HG03060 (cell line): Measurements from ENCODE around the gene PLD2.

ENCODE experiments used
- ATAC-seq: cut with Tn5 transposase; IDR thresholded peaks from one replicate; pipeline ENCODE4 v1.9.1; 2021; ENCODE audit warnings: low read depth, moderate number of reproducible peaks; ENCODE audit not compliant: unreplicated experiment

The PLD2 gene, protein sequence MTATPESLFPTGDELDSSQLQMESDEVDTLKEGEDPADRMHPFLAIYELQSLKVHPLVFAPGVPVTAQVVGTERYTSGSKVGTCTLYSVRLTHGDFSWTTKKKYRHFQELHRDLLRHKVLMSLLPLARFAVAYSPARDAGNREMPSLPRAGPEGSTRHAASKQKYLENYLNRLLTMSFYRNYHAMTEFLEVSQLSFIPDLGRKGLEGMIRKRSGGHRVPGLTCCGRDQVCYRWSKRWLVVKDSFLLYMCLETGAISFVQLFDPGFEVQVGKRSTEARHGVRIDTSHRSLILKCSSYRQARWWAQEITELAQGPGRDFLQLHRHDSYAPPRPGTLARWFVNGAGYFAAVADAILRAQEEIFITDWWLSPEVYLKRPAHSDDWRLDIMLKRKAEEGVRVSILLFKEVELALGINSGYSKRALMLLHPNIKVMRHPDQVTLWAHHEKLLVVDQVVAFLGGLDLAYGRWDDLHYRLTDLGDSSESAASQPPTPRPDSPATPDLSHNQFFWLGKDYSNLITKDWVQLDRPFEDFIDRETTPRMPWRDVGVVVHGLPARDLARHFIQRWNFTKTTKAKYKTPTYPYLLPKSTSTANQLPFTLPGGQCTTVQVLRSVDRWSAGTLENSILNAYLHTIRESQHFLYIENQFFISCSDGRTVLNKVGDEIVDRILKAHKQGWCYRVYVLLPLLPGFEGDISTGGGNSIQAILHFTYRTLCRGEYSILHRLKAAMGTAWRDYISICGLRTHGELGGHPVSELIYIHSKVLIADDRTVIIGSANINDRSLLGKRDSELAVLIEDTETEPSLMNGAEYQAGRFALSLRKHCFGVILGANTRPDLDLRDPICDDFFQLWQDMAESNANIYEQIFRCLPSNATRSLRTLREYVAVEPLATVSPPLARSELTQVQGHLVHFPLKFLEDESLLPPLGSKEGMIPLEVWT

DNA sequence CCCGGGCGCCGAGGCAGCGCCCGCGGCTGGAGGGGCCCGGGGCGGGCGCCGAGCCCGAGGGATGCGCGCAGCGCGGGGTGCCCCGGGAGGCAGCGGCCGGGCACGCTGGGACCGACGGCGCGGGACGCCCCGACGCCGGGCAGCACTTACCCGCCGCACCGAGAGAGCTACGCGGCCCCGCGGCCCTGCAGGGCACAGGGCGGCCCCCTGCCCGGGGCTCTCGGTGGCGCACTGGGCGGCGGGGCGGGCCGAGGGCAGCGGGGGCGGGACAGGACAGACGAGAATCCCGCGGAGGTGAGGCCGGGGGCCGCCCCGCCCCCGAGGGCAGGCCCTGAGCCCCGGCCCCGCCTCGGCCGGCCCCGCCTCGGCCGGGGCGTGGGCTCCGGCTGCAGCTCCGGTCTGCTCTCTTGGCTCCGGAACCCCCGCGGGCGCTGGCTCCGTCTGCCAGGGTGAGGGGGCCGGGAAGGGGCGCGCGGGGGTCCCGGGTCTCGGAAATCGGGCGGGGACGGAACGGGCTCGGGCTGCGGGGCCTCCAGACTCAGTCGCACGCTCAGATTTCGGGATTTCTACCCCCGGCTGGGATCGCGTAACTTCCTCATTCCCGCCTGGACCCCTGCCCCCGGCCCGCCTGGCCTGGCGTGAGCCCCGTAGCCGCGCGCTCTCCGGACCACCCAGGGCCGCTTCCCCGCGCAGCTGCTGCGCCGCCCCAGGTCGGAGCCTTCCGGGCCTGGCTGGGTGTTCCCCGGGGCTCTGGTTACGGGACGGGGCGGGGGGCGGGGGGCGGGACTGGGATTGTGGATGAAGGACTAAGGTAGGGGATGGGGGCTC, at the start of gene PLD2:
PLD2 (plus strand) TSS at position 376 of the 828 bp plus-strand sequence. CDS start 621 bp downstream, outside the sequence.
- no peak for ATAC-seq

DNA sequence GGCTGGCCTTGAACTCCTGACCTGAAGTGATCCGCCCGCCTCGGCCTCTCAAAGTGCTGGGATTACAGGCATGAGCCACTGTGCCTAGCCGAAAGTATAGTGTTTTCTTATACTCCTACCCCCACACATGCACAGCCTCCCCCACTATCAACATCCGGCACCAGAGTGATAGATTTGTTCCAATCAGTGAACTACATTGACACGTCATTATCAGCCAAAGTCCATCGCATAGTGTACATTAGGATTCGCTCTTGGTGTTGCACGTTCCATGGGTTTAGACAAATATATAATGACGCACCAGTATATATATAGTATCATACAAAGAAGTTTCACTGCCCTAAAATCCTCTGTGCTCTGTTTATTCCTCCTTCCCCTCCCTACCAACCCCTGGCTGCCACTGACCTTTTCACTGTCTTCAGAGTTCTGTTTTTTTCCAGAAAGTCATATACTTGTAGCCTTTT, 47.1 kb upstream of the PLD2 start:
- ATAC-seq: no peak

DNA sequence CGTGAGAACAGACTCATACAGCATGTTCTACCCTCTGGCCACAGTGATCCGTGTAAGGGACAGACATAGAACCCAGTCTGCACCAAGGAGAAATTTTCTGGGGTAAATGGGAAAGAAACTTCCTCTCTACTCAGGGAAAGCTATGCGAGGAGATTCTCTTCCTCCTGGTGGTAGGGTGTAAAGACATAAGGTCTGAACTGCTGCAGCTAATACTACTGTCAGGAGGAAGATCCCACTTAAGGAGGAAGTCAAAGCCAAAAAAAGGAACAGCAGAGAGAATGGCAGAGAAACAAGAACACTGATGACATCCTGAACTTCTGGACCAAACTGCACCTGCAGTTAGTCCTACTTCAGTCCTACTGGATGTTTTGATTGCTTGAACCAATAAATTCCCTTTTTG, 42.4 kb upstream of the PLD2 start:
- ATAC-seq: no peak

DNA sequence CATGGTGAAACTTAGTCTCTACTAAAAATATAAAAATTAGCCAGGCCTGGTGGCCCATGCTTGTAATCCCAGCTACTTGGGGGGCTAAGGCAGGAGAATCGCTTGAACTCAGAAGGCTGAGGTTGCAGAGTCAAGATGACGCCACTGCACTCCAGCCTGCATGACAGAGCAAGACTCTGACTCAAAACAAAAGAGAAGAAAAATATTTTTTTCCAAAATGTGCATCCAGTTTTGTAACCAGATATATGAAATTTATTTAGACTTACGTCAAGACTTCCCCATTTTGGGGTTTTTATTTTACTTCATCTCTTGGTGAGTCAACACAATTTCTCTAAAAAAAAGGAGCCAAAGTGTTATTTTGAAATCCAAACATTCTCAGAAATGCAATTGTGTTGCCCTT, 40.8 kb upstream of the PLD2 start:
- no peak for ATAC-seq

DNA sequence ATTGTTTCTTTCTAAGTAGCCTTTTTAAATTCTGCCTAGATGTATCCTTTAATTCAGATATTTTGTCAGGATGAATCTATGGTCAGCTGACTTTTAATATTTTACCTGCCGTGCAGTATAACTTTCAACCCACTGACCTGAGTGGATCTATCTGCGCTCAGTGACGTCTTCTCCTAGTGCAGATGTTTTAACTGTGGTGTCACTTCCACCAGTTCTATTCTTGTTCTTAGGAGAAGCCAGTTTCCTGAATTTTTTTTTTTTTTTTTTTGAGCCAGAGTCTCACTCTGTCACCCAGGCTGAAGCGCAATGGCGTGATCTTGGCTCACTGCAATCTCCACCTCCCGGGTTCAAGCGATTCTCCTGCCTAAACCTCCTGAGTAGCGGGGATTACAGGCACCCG, 40.2 kb upstream of the PLD2 start:
- no peak for ATAC-seq

DNA sequence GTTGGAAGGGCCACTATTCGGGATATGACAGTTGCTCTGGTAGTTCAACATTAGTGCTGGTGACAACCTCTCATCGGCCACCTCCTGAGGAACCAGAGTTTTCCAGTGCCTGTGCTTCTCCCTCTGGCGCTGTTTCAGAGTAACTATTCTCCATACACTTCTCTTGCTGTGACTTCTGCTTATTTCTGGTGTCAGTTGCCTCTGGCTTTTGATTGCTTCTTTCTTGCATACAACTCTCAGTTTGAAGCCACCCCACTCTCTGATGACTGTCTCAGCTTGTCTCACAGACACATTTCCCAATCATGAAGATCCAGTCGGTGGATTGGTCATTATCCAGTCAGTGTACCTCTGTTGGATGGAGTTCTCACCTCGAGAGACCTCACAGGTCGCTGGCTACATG, 38.7 kb upstream of the PLD2 start:
- ATAC-seq: no peak

DNA sequence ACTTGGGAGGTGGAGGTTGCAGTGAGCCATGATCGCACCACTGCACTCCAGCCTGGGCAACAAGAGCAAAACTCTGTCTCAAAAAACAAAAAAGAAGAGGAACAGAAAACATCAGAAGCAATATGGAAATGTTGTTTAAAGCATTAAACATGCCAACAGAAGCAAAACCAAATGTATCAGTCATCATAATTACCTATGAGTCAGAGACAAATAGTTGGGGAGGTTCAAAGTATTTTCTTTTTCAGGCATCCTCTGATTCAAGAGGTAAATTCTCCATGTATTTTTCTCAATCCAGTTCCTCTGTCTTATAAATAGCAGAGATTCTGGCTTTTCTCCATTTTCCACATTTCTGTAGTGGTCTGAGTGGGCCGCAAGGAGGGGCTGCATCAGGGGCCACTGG, 37.3 kb upstream of the PLD2 start:
- no peak for ATAC-seq

DNA sequence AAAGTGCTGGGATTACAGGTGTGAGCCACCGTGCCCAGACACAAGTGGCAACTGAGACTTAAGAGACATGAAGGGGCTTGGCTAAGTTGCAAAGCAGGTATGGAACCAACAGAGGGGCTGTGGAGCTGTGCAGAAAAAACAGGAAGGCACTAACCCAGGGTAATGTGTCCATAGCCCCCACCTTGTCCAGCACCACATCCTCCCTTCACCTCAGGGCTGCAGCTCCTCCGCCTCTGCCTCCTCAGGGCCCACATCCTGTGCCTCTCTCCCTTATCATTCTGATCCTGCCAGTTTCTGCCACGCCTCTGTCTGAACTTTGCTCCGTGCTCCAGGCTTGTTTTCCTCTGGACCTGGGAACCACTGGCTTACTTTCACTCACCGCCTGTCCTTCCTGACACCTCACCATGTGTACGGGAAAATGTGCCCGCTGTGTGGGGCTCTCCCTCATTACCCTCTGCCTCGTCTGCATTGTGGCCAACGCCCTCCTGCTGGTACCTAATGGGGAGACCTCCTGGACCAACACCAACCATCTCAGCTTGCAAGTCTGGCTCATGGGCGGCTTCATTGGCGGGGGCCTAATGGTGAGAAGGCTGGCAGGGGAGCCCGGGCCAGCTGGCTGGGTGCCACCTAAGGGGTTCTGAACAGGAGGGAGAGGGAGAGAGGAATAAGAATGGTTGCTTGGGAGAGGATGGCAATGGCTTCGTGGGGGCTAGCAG, 35.3 kb upstream of the PLD2 start, which contains the start of gene TM4SF5:
TM4SF5 (plus strand) TSS at position 368 of the 716 bp plus-strand sequence; CDS start at position 405, 37 bp downstream.
- ATAC-seq: no peak

DNA sequence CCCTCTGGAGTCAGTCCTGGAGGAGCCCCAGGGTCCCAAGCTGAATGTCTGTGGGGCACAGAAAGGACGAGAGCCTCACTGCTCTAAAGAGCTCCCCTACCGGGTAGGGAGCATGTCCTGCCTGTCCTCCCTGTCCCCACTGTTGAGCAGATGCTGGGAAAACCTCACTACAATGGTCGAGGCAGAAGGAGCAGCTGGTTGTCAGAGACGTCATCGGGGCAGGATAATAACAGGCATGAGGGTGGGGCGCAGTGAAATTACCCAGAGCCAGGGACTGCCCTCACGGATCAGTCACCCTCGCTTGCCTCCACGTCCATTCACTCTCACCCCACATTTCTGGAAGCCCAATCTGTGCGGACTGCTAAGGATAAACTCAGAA, 34.7 kb upstream of the PLD2 start:
- no peak for ATAC-seq

DNA sequence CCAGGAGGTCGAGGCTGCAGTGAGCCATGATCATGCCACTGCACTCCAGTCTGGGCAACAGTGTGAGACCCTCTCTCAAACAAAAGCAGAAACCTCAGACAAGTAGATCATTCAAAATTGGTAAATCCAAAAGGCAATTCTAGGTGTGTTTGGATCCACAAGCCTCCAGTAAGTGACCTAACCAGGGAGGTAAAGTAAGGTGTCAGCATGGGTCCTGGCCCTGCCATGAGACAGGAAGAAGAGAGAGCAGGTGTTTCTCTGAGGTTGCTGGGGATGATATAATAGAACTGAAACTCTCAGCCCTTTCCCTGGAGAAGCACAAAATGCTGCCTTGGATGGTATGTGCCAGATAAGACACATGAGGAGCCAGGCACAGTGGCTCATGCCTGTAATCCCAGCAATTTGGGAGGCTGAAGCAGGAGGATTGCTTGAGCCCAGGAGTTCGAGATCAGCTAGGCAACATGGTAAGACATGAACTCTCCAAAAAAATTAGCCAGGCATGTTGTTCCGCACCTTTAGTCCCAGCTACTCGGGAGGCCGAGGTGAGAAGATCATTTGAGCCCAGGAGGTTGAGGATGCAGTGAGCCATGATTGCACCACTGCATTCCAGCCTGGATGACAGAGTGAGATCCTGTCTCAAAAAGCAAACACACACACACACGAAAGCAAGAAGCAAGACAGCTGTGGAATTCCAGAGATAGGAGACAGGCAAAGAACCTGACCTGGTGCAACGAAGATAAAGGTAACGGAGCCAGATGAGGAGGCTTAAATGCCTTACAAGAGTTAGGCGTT, 28.8 kb upstream of the PLD2 start:
- ATAC-seq: no peak

DNA sequence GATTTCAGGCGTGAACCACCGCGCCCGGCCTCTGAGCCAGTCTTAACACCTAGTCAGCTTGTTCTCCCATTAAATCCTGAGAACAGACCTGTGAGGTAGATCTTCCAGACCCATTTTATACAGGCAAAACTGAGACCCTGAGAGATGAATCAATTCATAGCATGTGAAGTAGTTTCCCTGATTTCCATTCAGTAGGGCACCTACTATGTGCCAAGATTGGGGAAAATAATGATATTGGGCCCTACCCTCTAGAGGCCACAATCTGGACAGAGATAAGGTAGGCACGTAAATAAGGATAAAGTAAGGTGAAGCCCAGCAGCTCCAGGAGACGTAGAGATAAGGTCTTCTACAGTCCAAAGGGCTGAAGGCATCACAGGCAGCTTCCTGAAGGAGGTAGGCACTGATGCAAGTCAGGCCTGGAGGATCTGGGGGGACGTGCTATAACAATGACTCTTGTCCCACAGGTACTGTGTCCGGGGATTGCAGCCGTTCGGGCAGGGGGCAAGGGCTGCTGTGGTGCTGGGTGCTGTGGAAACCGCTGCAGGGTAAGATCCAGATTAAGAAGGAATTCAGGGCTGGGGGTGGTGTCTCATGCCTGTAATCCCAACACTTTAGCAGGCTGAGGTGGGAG, 26.5 kb upstream of the PLD2 start:
- ATAC-seq: no peak

DNA sequence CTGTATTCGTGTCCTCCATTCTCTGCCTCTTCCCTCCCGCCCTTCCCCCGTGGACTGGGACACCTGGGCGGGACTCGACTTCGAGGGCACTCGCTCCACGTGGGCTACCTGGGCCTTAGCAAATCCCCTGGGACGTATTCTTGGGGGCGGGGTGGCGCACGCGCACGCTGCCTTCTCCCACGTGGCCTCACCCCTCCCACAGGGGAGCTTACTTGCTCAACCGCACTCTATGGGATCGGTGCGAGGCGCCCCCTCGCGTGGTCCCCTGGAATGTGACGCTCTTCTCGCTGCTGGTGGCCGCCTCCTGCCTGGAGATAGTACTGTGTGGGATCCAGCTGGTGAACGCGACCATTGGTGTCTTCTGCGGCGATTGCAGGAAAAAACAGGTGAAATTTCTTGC, 24.3 kb upstream of the PLD2 start:
- no peak for ATAC-seq

DNA sequence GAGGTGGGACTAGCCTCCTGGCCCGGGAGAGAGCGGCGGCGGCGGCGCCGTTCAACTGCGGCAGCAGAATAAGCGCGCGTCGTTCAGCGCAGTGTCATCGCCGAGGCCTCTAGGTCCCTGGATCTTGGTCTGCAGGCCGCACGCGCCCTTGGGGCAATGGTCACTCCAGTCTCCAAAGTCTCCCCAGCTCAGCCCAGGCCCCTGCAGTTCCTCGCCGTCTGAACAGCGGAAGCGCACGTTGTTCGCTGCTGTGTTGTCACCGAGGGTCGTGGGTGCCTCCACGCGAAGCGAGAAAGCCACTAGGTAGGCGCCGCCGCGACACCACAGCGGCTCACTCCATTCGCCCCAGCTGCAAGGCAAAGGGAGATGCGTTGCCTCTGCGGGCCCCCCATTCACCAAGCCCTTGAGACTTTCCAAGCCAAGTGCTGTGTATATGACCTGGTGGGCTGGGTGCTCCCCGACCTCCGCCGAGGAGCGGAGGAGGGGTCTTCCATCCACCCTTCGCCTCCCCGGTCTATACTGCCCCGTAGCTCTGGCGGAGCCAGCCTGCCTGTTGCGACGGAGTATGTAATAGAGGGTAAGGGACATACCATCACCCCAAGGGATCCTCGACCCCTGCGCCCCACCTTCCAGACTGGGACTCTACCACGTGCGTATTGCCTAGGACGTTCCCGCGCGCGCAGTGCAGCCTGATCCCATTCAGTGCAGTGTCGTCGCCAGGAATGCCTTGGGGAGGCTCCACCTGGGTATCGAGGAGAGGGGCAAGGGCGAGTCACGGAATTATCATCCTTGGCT, 21.4 kb upstream of the PLD2 start:
- ATAC-seq: no peak

DNA sequence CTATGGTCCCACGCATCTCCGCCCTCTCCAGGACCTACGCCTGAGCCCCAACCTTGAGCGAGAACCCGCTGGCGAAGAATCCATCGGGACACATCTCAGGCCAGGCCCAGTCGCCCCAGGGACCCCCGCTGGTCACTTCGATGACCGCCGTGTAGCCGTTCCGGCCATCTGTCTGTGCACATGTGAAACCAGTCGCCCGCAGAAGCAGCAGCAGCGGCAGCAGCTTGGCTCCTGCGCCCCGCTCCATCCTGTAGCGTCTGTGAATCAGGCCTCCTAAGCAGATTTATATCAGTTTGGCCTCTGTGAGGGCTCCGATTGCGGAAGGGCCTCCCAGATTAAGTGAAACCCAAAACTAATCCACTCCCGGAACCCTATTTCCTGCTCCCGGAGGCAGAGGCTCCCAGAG, 20.8 kb upstream of the PLD2 start, which contains the start of gene VMO1:
VMO1 (minus strand) TSS at position 259 of the 406 bp plus-strand sequence; CDS start at position 247, 12 bp downstream.
- ATAC-seq: no peak

DNA sequence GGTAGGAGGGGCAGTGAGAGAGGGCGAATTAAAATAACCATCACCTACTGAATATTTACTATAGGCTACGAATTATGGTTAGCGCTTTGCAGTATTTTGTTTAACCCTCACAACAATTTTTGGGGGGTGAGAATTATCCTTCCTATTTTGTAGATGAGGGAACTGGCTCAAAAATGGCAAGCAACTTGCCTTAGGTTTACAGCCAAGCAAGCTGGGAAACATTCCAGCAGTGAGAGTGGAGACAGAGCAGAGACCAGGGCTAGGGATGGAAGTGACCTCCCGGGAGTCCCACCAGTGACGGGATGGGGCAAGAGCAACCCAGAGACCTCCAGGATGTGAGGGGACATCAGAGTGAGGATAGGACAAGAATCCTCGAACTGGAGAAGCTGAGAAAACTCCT, 20.4 kb upstream of the PLD2 start:
- no peak for ATAC-seq

DNA sequence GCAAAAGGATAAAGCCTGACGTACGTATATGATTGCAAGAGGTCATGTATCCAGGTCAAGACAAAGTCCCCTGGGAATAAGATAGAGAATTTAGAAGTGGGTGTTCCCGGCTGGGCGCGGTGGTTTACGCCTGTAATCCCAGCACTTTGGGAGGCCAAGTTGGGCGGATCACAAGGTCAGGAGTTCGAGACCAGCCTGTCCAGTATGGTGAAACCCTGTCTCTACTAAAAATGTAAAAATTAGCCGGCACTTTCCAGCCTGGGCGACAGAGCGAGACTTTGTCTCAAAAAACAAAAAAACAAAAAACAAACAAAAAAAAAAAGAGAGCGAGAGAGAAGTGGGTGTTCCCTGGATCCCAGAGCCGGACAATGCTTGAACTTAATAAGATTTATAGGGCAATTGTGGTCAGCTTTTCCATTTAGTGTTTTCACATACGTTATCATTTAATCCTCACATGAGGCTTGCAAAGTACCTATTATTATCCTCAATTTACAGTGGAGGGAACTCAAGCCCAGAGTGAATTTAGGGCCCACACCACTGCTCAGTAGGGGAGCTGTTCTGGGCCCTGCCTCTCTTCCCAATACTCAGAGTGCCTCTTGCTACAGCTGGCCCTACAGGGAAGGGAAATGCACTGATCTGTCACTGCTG, 18.7 kb upstream of the PLD2 start:
- no peak for ATAC-seq
